NCI-H774 (cell line): Measurements from ENCODE around the gene AMELX.

Source experiments
- DNase-seq: peaks from one replicate; lab custom pipeline; 2025; lab: John Stamatoyannopoulos, UW

Gene AMELX

DNA sequence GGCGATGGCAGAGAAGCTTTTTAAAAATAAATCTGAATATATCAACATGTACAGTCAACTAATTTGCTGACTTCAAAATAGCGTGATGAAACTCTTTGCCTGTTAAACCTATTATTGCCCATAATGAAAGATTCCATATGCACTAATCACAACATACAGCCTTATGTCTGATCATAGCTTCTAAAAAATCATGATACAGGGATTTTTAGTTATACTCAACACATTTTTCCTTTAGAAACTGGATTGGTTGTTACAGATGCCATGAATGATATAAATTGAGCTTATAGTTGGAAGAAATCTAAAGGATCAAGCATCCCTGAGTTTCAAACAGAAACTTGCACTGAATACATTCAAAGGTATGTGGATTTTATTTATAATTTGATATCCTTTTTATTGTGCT is at the start of gene AMELX:
TSS of gene AMELX (plus strand) at position 301 of the 400 bp plus-strand sequence. CDS start 1,376 bp downstream, outside the sequence.
- DNase-seq, result no peak

DNA sequence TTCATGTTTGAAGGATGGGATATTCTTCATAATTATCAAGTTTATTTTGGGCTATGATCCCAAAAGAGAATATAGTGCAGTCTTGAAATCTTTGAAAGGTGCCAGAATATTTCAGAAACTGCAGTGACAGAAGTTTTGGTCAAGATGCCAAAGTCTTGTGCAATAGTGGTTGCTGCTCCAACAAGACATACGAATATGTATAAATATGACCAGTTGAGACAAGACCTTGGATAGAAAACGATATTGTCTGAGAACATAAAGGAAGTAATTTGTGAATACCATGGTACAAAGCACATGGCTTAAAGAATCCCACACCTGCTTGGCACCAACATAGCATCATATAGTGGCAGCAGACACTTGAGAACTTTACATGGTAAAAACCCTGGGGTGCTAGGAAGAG is 48.6 kb upstream of the AMELX start:
- DNase-seq, result no peak

DNA sequence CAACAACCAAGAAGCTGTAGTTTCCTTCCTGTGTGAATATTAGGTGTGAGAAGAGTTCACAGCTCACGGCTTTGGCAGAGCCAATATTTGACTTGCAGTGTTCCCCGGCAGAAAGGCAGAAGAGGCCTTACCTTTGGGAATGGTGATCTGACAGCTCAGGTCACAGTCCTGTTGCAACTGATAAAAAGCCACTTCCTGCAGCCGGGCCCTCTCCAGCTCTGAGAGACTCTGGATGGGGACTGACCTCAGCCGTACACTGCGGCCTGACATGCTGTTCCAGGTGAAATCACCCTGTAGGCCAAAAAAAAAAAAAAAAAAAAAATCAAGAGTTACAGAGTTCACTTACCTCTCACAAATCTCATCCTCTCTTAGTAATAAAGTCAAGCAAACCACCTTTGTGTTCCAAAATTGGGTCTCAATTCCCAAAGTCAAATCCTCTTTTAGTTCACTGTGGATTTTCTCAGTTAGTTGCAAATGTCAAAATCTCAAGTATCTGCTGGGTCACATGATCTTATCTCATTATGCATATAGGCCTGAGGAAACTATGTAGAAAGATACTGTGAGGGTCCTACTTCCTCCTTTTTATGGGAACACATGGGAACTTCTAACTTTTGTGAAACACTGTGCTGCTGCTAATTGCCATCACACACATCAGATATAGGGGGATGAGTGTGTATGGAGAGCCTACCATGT is 38.6 kb upstream of the AMELX start:
- no peak for DNase-seq

DNA sequence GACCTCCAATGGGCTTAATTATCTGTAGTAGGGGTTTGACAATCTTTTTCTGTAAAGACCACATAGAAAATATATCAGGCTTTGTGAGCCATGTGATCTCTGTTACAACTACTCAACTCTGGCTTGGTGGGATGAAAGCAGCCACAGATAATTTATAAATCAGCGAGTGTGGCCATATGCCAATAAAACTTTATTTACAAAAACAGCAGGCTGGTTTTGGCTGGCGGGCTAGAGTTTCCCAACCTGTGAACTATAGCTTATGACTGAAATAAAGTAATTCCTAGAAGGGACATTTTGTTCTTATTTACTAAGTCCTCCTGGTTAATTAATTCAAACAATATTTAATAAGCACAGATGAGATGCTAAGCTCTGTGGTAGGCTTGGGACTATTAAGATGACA is 35.9 kb upstream of the AMELX start:
- DNase-seq, result no peak

DNA sequence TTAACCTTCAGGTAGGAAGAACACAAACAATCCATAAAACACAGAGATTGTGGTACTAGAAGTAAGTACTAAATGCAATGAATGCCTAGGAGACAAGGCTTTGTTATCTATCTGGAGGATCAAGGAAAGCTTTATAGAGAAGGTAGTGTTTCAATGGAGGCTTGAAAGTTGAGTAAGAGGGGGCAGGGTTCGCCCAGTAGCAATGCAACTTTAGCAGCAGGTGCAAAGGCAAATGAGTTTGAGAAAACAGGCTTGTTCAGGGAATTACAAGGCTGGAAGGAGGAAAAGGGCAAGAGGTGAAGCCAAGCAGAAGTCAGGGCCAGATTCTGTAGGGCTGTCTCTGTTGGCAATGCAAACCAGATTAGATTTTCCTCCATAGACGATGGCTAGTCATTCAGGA is 35.5 kb upstream of the AMELX start:
- no peak for DNase-seq

DNA sequence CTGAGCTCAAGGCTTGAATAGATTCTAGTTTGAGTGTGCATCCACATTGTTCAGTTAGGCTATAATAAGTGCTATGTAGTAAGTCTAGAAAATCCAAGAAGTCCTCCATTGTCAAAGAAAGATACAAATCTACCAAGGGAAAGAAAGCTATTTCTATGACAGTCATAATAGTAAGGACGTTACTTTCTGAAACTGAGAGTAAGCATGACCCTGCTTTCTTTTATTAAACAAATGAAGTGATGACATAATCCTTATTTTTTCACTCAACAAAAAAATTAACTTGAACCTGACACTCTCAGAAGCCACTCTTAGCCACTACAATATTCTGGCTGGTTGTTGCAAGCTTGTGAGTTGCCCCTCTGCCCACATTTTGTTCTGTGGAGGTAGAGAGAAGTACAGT is 33.8 kb upstream of the AMELX start:
- DNase-seq, result no peak

DNA sequence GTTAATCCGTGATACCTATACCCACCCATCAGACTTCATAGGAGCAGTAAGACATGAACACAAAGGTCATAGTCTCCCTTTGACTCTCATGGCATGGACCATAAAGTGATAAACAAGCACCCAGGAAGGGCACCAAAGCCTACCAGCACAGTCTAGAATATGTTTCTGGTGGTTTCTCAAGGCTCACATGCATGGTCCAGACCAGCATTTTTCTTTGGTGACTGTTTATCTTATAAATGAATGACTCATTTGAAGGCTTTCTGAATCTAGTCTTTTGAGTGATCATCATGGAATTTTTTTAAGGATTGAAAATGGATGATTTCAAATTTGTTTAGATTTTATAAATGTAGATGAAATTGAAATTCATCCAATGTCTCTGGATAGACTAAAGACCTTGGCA is 32.0 kb upstream of the AMELX start:
- DNase-seq, result no peak

DNA sequence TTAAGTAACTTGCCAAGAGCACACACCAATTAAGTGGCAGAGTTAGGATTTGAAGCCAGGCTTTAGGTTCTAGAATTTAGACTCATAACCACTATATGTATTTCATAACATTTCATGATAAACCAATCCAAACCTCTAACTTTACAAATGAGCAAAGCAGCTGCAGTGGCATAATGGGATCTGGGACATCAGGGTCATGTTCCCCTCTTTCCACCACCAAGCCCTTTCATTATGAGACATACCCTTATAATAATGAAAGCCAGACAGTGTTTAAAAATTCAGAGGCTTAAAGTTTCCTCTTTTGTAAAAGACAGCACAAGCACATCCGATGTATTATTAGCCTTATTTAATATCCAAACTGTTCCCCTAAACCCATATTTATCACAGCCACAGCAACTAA is 28.3 kb upstream of the AMELX start:
- DNase-seq, result no peak

DNA sequence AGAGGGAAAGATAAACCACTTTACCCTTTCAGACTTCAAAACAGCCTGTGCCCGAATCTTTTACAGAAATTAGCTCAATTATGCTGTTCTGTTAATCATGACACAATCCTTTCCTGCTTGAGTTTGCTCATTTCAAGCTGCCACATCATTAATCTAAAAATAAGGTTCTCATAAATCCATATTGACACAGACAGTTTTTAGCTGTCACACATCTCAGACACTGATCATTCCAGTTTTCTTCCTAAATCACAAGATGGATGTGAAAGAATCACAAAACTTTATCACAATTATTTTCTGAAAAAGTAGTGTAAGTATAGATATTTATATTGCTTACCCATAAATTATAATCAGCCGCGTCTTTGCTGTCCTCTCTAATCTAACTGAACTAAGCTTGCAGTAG is 27.9 kb upstream of the AMELX start:
- DNase-seq, result no peak

DNA sequence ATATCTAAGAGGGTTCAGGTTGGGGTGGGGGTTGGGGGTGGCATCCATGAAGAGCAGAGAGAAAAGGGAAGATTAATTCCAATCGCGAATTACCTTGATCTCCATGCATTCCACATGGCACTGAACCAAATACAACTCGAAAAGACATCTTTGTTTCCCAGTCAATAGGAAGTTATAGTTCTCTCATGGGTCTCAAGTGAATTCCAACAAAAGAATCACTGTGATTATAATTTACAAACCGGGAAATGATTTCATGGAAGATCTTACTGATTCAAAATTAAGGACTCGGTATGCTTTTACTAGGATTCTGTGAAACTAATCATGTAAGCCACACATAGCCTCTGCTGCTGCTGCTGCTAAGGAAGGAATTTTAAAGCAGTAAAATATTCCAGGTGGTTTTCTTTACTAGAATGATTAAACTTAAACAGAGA is 26.6 kb upstream of the AMELX start:
- no peak for DNase-seq

DNA sequence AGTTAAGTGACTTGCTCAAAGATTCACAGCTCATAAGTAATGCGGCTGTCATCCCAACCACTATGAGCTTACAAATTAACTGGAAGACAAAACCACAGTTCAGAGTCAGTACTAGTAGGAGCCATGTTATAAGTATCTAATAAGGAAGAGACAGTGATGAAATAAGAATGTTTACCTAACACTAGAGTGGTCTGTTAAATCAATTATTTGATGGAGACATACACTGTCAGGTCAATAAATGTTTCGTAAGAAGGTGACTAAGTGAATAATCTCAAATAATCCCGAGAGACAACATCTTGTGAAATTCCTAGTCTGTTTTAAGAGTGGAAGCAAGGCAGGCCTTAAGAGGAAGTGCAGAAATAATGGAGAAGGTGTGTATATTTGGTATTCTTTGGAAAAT is 25.8 kb upstream of the AMELX start:
- DNase-seq, result no peak

DNA sequence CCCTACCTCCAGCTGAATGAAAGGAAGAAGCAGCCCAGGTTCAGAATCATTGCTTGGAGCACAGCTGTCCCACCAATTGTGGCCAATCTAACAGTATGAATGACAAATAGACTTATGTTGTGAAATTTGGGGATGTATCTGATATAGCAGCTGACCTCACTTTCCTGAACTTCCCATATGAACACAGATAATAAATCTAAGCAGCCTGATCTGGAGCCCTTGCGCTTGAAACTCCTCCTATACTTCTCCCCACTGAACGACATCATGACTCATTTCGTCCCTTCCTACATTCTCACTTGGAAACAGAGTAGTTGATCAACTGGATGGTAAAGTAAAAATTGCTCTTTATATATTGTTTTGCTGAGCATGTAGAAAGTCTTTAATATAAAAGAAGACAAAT is 24.2 kb upstream of the AMELX start:
- no peak for DNase-seq

DNA sequence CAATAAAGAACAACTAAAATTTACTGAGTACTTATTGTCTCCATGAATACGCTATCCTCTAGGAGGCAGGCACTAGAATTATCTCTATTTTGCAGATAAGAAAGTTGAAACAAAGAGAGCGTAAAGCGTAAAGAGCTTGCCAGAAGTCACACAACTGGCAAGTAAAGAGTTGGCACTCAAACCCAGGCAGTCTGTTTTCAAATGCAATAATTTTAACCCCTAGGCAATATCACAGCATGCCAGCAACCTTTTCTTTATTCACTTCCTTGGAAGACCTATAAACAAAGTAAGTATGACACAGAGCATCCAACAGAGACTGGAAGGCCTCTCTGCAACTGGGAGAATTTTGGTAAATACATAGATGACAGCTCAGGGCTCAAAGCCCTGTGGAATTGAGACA is 23.2 kb upstream of the AMELX start:
- DNase-seq, result no peak

DNA sequence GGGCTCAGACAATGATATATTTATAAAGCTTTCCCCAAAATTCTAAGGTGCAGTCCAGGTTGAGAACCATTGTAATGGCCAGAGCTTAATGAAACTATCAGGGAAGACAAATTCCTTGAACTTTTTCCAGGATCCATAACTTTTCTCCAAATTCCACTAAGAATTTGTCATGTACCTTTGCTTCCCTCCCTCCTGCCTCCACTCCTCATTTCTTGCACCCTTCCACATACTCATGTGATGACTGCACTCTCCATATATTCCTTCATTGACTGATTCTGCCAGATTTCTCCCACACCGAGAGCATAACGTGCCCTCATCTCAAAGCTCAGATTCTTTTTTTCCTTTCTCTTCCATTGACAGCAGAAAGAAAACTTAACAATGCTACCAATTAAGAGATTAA is 20.9 kb upstream of the AMELX start:
- DNase-seq, result no peak

DNA sequence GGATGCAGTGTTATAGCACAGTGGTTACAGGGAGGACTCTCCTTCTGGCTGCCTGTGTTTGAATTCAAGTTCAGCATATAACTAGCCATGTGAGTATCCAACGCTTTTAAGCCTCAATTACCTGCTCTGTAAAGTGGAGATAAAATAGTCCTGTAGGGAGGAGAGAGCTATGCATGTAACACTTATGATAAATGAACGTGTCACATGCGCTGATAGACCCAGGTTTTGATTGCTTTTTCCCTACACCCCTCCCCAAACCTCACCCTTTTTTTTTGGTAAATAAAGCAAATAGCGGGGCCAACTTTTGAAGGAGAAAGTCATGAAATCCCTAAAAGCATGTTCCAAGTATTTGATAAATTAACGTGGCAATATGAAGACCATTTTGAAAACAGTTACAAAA is 20.4 kb upstream of the AMELX start:
- DNase-seq, result no peak

DNA sequence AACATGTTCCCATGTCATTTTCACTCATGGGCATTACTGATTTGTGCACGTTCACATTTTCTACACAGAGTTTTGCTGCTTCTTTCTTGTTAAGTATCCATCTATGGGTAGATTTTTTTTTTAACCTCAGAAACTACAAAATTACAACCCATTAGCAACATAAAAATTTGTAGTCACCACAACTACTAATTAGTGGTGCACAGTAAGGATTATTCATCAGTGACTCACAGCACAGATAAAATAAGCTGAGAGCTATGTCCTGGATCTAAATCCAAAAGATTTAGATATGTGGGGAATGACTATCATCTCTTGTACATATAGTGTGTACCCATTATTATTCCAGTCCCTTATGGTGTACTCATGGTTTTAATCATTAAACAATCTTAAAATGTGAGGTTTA is 19.7 kb upstream of the AMELX start:
- no peak for DNase-seq

DNA sequence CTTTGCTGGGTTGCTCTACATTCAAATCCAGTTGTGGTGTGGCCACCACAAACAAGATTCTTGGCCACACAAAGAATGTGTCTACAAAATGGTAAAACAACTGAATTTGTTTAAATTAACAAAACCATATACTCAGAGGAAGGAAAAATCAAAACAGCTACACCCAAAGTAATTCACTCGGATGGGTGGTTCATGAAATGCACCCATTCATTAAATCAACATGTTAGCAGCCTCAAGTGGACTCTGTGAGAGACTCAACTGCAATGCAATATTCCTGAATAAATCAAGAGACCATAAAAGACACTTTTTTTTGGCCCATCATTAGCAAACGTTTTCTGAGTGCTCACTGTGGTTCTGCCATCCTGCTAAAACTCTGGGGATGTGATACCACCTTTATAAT is 11.2 kb upstream of the AMELX start:
- DNase-seq, result no peak

DNA sequence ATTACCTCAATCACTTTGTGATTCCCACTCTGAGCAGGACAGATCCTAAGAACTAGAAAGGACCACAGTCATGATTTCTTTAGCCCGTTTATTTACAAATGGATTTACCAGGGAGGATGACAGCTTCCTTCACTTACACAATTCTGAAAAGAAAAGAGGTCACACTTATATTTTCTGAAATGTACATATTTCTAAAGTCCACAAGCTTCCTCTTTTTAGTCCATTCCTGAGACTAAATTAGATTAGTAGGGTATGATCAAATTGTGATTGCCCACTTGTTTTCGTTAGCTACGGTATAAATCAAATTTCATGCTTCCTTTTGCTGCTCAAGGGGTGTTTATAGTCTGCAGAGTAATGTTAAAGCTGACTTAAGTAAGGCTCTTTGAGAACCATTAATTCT is 7.6 kb upstream of the AMELX start:
- DNase-seq, result no peak

DNA sequence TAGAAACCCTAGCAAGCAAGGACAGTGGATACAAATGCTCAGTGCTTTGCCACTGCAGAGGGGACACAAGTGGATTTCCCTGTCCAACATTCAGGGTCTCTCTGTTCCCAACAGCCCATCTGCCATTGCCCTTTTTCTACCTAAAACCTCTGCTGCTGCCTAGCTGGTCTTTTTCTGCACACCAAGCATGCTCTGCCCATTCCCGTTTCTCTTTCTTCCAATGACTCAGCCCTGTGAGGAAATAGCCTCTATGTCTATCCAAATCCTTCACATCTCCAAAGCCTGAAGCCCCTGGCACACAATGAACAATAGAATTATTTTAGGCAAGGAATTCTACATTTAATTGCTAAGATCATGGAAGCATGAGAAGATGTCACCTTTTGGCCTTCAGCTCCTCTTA is 5.7 kb upstream of the AMELX start:
- no peak for DNase-seq

DNA sequence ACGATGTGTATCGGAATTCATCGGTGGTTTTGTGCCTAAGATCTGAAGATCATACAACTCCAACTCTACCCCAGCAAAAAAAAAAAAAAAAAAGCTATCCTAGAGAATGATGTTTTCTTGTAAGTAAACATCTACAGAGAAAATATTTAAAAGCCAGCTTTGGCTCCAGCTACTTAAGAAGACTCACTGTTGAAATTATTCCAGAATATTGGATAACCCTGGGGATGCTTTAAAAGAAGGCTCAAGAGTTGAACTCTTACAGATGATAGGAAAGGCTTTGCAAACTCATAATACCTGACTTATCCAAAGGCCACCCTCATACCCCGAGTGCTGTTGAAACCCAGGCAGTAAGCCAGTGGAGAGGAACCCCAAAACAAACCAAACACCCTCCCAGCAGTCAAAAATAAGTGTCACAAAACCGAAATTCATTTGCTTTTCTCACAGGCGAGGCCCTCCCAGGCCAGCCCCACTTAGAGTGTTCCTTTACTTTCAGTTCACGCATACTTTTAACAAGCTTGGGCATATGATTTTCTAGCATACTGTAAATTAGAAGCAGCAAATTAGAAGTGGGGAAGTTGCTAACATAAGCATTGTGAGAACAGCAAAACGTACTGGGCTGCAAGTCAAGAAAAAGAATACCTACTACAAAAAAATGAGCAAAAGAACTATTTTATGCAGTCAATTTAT is 2.7 kb upstream of the AMELX start:
- no peak for DNase-seq

DNA sequence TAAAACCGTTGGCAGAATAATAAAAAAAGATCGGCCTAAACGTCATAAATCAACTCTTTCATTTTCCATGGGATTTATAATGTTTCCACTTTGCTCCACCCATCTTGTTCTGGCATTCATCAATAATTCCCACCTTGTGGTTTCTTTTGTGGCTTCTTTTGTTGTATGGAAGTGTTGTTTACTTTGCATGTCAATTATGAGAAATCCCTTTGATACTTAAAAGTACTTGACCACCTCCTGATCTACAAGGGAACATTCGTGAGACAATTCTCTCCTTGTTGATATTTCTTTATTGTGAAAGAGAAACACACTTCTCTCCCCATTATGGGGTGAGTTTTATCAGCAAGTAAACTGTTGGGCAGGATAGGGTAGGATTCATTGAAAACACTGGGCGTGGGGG is 2.8 kb downstream of the AMELX start:
- peak; percentile 16 for DNase-seq

DNA sequence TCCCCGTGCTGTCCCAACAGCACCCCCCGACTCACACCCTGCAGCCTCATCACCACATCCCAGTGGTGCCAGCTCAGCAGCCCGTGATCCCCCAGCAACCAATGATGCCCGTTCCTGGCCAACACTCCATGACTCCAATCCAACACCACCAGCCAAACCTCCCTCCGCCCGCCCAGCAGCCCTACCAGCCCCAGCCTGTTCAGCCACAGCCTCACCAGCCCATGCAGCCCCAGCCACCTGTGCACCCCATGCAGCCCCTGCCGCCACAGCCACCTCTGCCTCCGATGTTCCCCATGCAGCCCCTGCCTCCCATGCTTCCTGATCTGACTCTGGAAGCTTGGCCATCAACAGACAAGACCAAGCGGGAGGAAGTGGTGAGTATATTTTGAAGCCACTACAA is 5.4 kb downstream of the AMELX start:
- no peak for DNase-seq

DNA sequence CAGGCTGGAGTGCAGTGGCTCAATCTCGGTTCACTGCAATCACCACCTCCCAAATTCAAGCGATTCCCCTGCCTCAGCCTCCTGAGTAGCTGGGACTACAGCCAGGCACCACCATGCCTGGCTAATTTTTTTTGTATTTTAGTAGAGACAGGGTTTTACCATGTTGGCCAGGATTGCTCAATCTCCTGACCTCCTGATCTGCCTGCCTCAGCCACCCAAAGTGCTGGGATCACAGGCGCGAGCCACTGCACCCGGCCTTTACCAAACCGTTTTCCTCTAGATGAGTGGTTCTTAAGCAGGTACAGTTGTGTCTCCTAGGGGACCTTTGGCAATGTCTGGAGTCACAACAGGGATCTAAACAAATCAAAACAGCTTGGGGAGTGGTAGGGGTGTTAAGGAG is 11.6 kb downstream of the AMELX start:
- no peak for DNase-seq

DNA sequence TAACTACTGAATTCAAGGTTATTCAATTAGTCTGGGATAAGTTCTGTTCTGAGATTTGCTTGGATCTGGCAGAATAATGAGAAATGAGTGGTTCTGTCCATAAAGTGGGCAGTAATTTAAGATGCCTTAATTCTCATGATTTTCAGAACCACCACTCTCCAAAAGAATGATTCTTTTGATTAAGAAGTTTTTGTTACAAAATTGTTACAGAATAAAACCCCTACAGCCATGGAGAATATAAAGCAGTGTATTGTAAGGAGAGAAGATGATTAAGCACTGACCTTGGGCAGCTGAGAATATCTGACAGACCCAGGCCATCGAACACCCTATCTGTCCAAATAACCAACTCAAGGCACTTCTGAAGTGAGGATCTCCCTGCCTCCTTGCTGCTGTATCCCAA is 12.4 kb downstream of the AMELX start:
- DNase-seq, result no peak
